ENCODE results near the gene SEL1L2.

GRCh38 chr20:13821876-13822275 lies 168.5 kb downstream of the SEL1L2 start:
- TF ChIP-seq POLR2A (IDR thresholded peaks at IDR 0.05; ENCODE audit: low read length) = no peak
- TF ChIP-seq GATA1 (IDR thresholded peaks at IDR 0.05; ENCODE audit: low read depth, low read length) = no peak

Measured in erythroblast (primary cell).